Right cardiac atrium (tissue), 5 donors: ENCODE data around the gene RLBP1. TPM values are rescaled to one million over a fixed set of nuclear protein-coding genes. Genes with fewer than 3 reads are reported as not detected.
A peak's percentile ranks its signal among the peaks of the same experiment; 100 is the strongest.

ENCODE experiments used
- ATAC-seq, 2 donors: fragments of 200-7000 bp; cut with Tn5 transposase; one replicate each; pipeline versions ENCODE4 v1.8.0 to v1.9.1; 2020; ENCODE audit warnings: moderate library complexity in 2 of 2, mild to moderate bottlenecking in 1 of 2
- DNase-seq, 3 donors: peaks; one replicate each; pipeline ENCODE4 v3.0.0-alpha.2; 2020
- H3K27ac ChIP-seq: one replicate; pipeline ENCODE4 v1.5.1; 2013; ENCODE audit warnings: mild to moderate bottlenecking, low read length, control low read depth, moderate library complexity
- H3K27me3 ChIP-seq: one replicate; pipeline ENCODE4 v1.6.1; 2013; ENCODE audit not compliant: control insufficient read depth, insufficient read depth
- H3K4me1 ChIP-seq: one replicate; pipeline ENCODE4 v1.6.1; 2013; ENCODE audit warnings: low read length; ENCODE audit not compliant: control insufficient read depth, insufficient read depth
- H3K4me3 ChIP-seq: one replicate; pipeline ENCODE4 v1.5.1; 2013; ENCODE audit warnings: low read length, control low read depth
- H3K9me3 ChIP-seq: one replicate; pipeline ENCODE4 v1.6.1; 2013; ENCODE audit warnings: low read length; ENCODE audit not compliant: control insufficient read depth
- WGBS: extraction: QIAGEN DNeasy Blood & Tissue Kit; methylation state at CpG from one replicate; pipeline ENCODE4 v1.1.7; 2013; 5-methylcytosine and 5-hydroxymethylcytosine counted together
- intact Hi-C, 4 donors: fragments of 100-400 bp; cut with DNase I; formaldehyde crosslinking; loops; one replicate each; pipeline versions ENCODE4 v1.11.0 to v1.14.0; 2022 to 2023
- polyA plus RNA-seq: library from polyadenylated mRNA; stranded (reverse); fragments of 200-250 nt; gene quantifications from one replicate; pipeline ENCODE4 v1.2.3, GENCODE V29; 2013
- total RNA-seq, 4 donors: library from RNA; stranded (reverse); fragmentation: NEBNext Ultra II Directional; extraction: Animal tissue kit (Norgen Biotek cat#: 25700); gene quantifications; one replicate each; pipeline ENCODE4 v1.2.1, GENCODE V29; 2021
- donor health status: healthy with polysubstance abuse.
- donor health status: DM: no; HTN: yes; CAD: no.
- donor health status: DM: no; HTN: no; CAD: no.
- donor health status: DM: no; HTN: yes; CAD: no; lungs with severe emphysema.
- donor health status: DM: yes; HTN: yes; CAD: no.

RLBP1 gene
- total and polyA plus RNA-seq, 5 donors: not detected

GRCh38 chr15:89205991-89206585 is 15.3 kb downstream of the RLBP1 start:
- intact Hi-C loops: loop anchor here in 1 of 4 donors (10.0 kb wide), 1 partner anchor 99 kb away; no protein-coding TSS in a partner anchor
- ATAC-seq: no peak
- no peaks in the 10 kb centered on the region for H3K9me3 ChIP-seq
- H3K27me3 ChIP-seq: no peaks in the 10 kb centered on the region
- no peaks in the 10 kb centered on the region for H3K4me1 ChIP-seq
- H3K4me3 ChIP-seq: no peak overlapping the region
- WGBS: 78% methylated on average over 14 of the region's 14 CpGs
- no peak overlapping the region for H3K27ac ChIP-seq
- DNase-seq: no peak

- no peak for ATAC-seq
- no peak for DNase-seq
- no peaks in the 10 kb centered on the region for H3K4me1 ChIP-seq
- intact Hi-C loops: loop anchor here in 1 of 4 donors (10.0 kb wide), 1 partner anchor 101 kb away; no protein-coding TSS in a partner anchor
- no peak overlapping the region for H3K27ac ChIP-seq
- H3K27me3 ChIP-seq: no peaks in the 10 kb centered on the region
- 54% methylated on average over 2 of the region's 2 CpGs for WGBS
- no peak overlapping the region for H3K4me3 ChIP-seq
- H3K9me3 ChIP-seq: no peaks in the 10 kb centered on the region
These were observed 17.6 kb downstream of the RLBP1 start for GRCh38 chr15:89203705-89204273.

- Histone ChIP-seq H3K4me1 (no peaks in the 10 kb centered on the region), H3K27ac (no peak overlapping the region), H3K9me3 (no peaks in the 10 kb centered on the region), H3K4me3 (no peak overlapping the region), H3K27me3 (no peaks in the 10 kb centered on the region)
- intact Hi-C loops: loop anchor here in 1 of 4 donors (10.0 kb wide), 1 partner anchor 103 kb away; no protein-coding TSS in a partner anchor
- ATAC-seq: no peak
- WGBS: 87% methylated on average over 20 of the region's 20 CpGs
- DNase-seq: no peak
These were observed 19.8 kb downstream of the RLBP1 start for GRCh38 chr15:89201465-89202005.

GRCh38 chr15:89200182-89200581 is 21.2 kb downstream of the RLBP1 start:
- ATAC-seq (no peak), DNase-seq (no peak)
- H3K4me1 ChIP-seq: no peaks in the 10 kb centered on the region
- WGBS: 85% methylated on average over 12 of the region's 12 CpGs
- H3K9me3 ChIP-seq: no peaks in the 10 kb centered on the region
- no peak overlapping the region for H3K4me3 ChIP-seq
- no peaks in the 10 kb centered on the region for H3K27me3 ChIP-seq
- no peak overlapping the region for H3K27ac ChIP-seq
- intact Hi-C loops: loop anchor here in 1 of 4 donors (10.0 kb wide), 1 partner anchor 105 kb away; no protein-coding TSS in a partner anchor

GRCh38 chr15:89199746-89200145 is 21.6 kb downstream of the RLBP1 start:
- intact Hi-C loops: loop anchor here in 1 of 4 donors (10.0 kb wide), 1 partner anchor 105 kb away; no protein-coding TSS in a partner anchor
- no peaks in the 10 kb centered on the region for H3K27me3 ChIP-seq
- peak; percentile 17 to 43 for ATAC-seq
- H3K9me3 ChIP-seq: no peaks in the 10 kb centered on the region
- peak in 1 of 3 donors; percentile 66 for DNase-seq
- WGBS: 34% methylated on average over 6 of the region's 6 CpGs
- H3K27ac ChIP-seq: no peak overlapping the region
- H3K4me1 ChIP-seq: no peaks in the 10 kb centered on the region
- no peak overlapping the region for H3K4me3 ChIP-seq

- H3K9me3 ChIP-seq: no peaks in the 10 kb centered on the region
- 68% methylated on average over 3 of the region's 3 CpGs for WGBS
- peak overlapping the region; percentile 46 for H3K27ac ChIP-seq
- DNase-seq (no peak), ATAC-seq (no peak)
- H3K4me3 ChIP-seq: no peak overlapping the region
- H3K4me1 ChIP-seq: no peaks in the 10 kb centered on the region
- intact Hi-C loops: no loop called here
- no peaks in the 10 kb centered on the region for H3K27me3 ChIP-seq
These were observed 22.4 kb downstream of the RLBP1 start for GRCh38 chr15:89198934-89199333.

GRCh38 chr15:89198196-89198595 is 23.2 kb downstream of the RLBP1 start:
- 73% methylated on average over 2 of the region's 2 CpGs for WGBS

GRCh38 chr15:89197503-89197971 is 23.8 kb downstream of the RLBP1 start:
- Histone ChIP-seq H3K4me3 (no peak overlapping the region), H3K4me1 (no peaks in the 10 kb centered on the region), H3K27me3 (no peaks in the 10 kb centered on the region), H3K9me3 (no peaks in the 10 kb centered on the region), H3K27ac (no peak overlapping the region)
- DNase-seq: peak in 1 of 3 donors; percentile 59
- 48% methylated on average over 4 of the region's 4 CpGs for WGBS
- intact Hi-C loops: no loop called here
- ATAC-seq: peak; percentile 27 to 41

More at GRCh38 chr15:89198196-89198595, 23.2 kb downstream of the RLBP1 start:
- Histone ChIP-seq H3K9me3 (no peaks in the 10 kb centered on the region), H3K27ac (no peak overlapping the region), H3K4me3 (no peak overlapping the region), H3K27me3 (no peaks in the 10 kb centered on the region), H3K4me1 (no peaks in the 10 kb centered on the region)
- ATAC-seq: no peak
- intact Hi-C loops: no loop called here
- DNase-seq: no peak

- no peaks in the 10 kb centered on the region for H3K27me3 ChIP-seq
- DNase-seq (no peak), ATAC-seq (no peak)
- 51% methylated on average over 7 of the region's 7 CpGs for WGBS
- no peak overlapping the region for H3K4me3 ChIP-seq
- intact Hi-C loops: no loop called here
- H3K9me3 ChIP-seq: no peaks in the 10 kb centered on the region
- no peaks in the 10 kb centered on the region for H3K4me1 ChIP-seq
- no peak overlapping the region for H3K27ac ChIP-seq
These were observed 24.4 kb downstream of the RLBP1 start for GRCh38 chr15:89196994-89197393.

- Histone ChIP-seq H3K27me3 (no peaks in the 10 kb centered on the region), H3K4me3 (no peak overlapping the region), H3K9me3 (no peaks in the 10 kb centered on the region), H3K4me1 (no peaks in the 10 kb centered on the region), H3K27ac (no peak overlapping the region)
- intact Hi-C loops: no loop called here
- no peak for DNase-seq
- ATAC-seq: no peak
- 88% methylated on average over 6 of the region's 6 CpGs for WGBS
These were observed 25.1 kb downstream of the RLBP1 start for GRCh38 chr15:89196241-89196640.

GRCh38 chr15:89195836-89196235 is 25.5 kb downstream of the RLBP1 start:
- intact Hi-C loops: no loop called here
- 73% methylated on average over 8 of the region's 8 CpGs for WGBS
- Histone ChIP-seq H3K4me3 (no peak overlapping the region), H3K27ac (no peak overlapping the region), H3K9me3 (no peaks in the 10 kb centered on the region), H3K4me1 (no peaks in the 10 kb centered on the region), H3K27me3 (no peaks in the 10 kb centered on the region)
- DNase-seq (no peak), ATAC-seq (peak in 1 of 2 donors; percentile 28)
